K562 (cell line): Measurements from ENCODE around the gene PRF1. TPM values are rescaled to one million over a fixed set of nuclear protein-coding genes. Genes with fewer than 3 reads are reported as not detected.
A peak's percentile ranks its signal among the peaks of the same experiment; 100 is the strongest.

Experiments
- BRCA1 ChIP-seq, 2 experiments: fragments of 450-650 bp in 1 of 2; sonication (generic) in 1 of 2; formaldehyde crosslinking in 1 of 2; IDR thresholded peaks; 2 replicates each; pipeline versions ENCODE4 v1.5.0 to v1.6.1; 2017 to 2020; ENCODE audit warnings: mild to moderate bottlenecking in 1 of 2, missing genetic modification reagents in 1 of 2
- CBFA2T3 ChIP-seq: fragments of 450-650 bp; IDR thresholded peaks from 2 replicates; pipeline ENCODE4 v1.6.1; 2017
- CREM ChIP-seq: IDR thresholded peaks from 2 replicates; pipeline ENCODE4 v1.6.1; 2014; ENCODE audit warnings: antibody characterized with exemption, low read depth
- JUND ChIP-seq, 2 experiments: IDR thresholded peaks; 2 replicates in 1 of 2; 3 replicates in 1 of 2; pipeline ENCODE4 v1.6.1; 2011; ENCODE audit warnings: borderline replicate concordance in 2 of 2, low read depth in 2 of 2, low read length in 2 of 2, improper control_type of control experiment in 1 of 2, missing biosample characterization in 1 of 2, missing genetic modification characterization in 1 of 2, missing genetic modification reagents in 1 of 2
- KLF10 ChIP-seq: fragments of 250-450 bp; sonication (Bioruptor Pico); IDR thresholded peaks from 2 replicates; pipeline ENCODE4 v1.6.1; 2021; ENCODE audit warnings: matching md5 sums
- MAFG ChIP-seq: fragments of 450-650 bp; conservative IDR thresholded peaks from 2 replicates; pipeline ENCODE4 v1.6.1; 2016; ENCODE audit warnings: missing genetic modification characterization, missing compliant biosample characterization
- MTA3 ChIP-seq: fragments of 450-650 bp; formaldehyde crosslinking; IDR thresholded peaks from 2 replicates; pipeline ENCODE4 v1.6.1; 2017; ENCODE audit warnings: mild to moderate bottlenecking, borderline replicate concordance
- NCOR1 ChIP-seq: fragments of 450-650 bp; IDR thresholded peaks from 2 replicates; pipeline ENCODE4 v1.6.1; 2016; ENCODE audit warnings: mild to moderate bottlenecking, moderate library complexity
- NFIC ChIP-seq: fragments of 450-650 bp; IDR thresholded peaks from 2 replicates; pipeline ENCODE4 v1.6.1; 2017; ENCODE audit warnings: mild to moderate bottlenecking, inconsistent platforms
- NRF1 ChIP-seq, 2 experiments: fragments of 450-650 bp; IDR thresholded peaks in 1 of 2; conservative IDR thresholded peaks in 1 of 2; 2 replicates each; pipeline ENCODE4 v1.6.1; 2014; ENCODE audit warnings: mild to moderate bottlenecking in 2 of 2
- PURB ChIP-seq: sonication (generic); formaldehyde crosslinking; IDR thresholded peaks from 2 replicates; pipeline ENCODE4 v1.9.0; 2021; ENCODE audit warnings: low read depth, mild to moderate bottlenecking, missing genetic modification reagents
- RBM39 ChIP-seq: fragments of 200-400 bp; formaldehyde crosslinking; optimal IDR thresholded peaks from 2 replicates; pipeline ENCODE3; 2018; ENCODE audit warnings: low read depth, low read length
- RCOR1 ChIP-seq, 2 experiments: IDR thresholded peaks; 2 replicates each; pipeline ENCODE4 v1.6.1; 2012; ENCODE audit warnings: low read depth in 2 of 2, low read length in 2 of 2, borderline replicate concordance in 1 of 2, improper control_type of control experiment in 1 of 2
- SRSF9 ChIP-seq: fragments of 200-400 bp; formaldehyde crosslinking; IDR thresholded peaks from 2 replicates; pipeline ENCODE4 v1.6.1; 2017; ENCODE audit warnings: low read depth, low read length, borderline replicate concordance
- TEAD4 ChIP-seq, 2 experiments: sonication (generic) in 1 of 2; formaldehyde crosslinking in 1 of 2; IDR thresholded peaks; 2 replicates each; pipeline versions ENCODE4 v1.6.1 to v1.8.0; 2012 to 2022; ENCODE audit warnings: borderline replicate concordance in 1 of 2, inconsistent platforms in 1 of 2, low read length in 1 of 2, mild to moderate bottlenecking in 1 of 2, missing genetic modification reagents in 1 of 2
- ZEB2 ChIP-seq: fragments of 450-650 bp; IDR thresholded peaks from 2 replicates; pipeline ENCODE4 v1.6.1; 2016
- ZKSCAN1 ChIP-seq: fragments of 150-350 bp; IDR thresholded peaks from 2 replicates; pipeline ENCODE4 v1.6.1; 2016; ENCODE audit warnings: low read depth, low read length
- ZNF408 ChIP-seq: fragments of 250-450 bp; sonication (Bioruptor Pico); IDR thresholded peaks from 2 replicates; pipeline ENCODE4 v1.4.0; 2020; ENCODE audit warnings: low read depth, mild to moderate bottlenecking, moderate library complexity
- polyA plus RNA-seq, 8 experiments: library from polyadenylated mRNA; depleted of rRNA in 4 of 8; stranded (reverse) in 5 of 8; unstranded in 3 of 8; fragments of >200 nt; fragmentation: Nextera tagmentation in 2 of 8; fragmentation: Illumina TruSeq in 1 of 8; extraction: Ambion mirVana in 2 of 8; extraction: Trizol in 1 of 8; gene quantifications; 2 replicates each; pipeline versions ENCODE4 v1.2.1 to v1.2.3, GENCODE V29; 2011 to 2014; ENCODE audit warnings: inconsistent platforms in 1 of 8, missing spikeins in 1 of 8
- total RNA-seq, 7 experiments: library from RNA; depleted of rRNA in 6 of 7; stranded (reverse); fragments of >200 nt in 6 of 7; fragmentation: Illumina TruSeq in 2 of 7; extraction: Trizol in 2 of 7; gene quantifications; 2 replicates each; pipeline versions ENCODE4 v1.2.1 to v1.2.3, GENCODE V29; 2011 to 2021; ENCODE audit warnings: low replicate concordance in 1 of 7
- TF ChIP-seq, protein P1 (sequence below), 3 experiments: IDR thresholded peaks in 2 of 3; conservative IDR thresholded peaks in 1 of 3; 2 replicates each; pipeline ENCODE4 v1.5.1; 2011 to 2012; ENCODE audit warnings: low read length in 3 of 3, mild to moderate bottlenecking in 3 of 3, control low read depth in 2 of 3, improper control_type of control experiment in 1 of 3, inconsistent platforms in 1 of 3, low read depth in 1 of 3, mixed read lengths in 1 of 3, moderate library complexity in 1 of 3; ENCODE audit not compliant: insufficient read depth in 2 of 3
- TF ChIP-seq, protein P2 (sequence below): fragments of 200-800 bp; sonication (Bioruptor generic); IDR thresholded peaks from 2 replicates; pipeline ENCODE4 v1.6.1; 2017; ENCODE audit warnings: missing genetic modification characterization, missing compliant biosample characterization
- TF ChIP-seq, protein P3 (sequence below), 2 experiments: fragments of 450-650 bp; IDR thresholded peaks; 2 replicates each; pipeline ENCODE4 v1.6.1; 2018; ENCODE audit warnings: mild to moderate bottlenecking in 2 of 2, low read depth in 1 of 2; ENCODE audit not compliant: partially characterized antibody in 2 of 2

PRF1 gene
- total and polyA plus RNA-seq, 9 of the 15 experiments (the other 6 are each of a cell fraction or from before 2014, with no cell fraction given) = 3.8 to 8.6 (median 6.3) TPM

DNA sequence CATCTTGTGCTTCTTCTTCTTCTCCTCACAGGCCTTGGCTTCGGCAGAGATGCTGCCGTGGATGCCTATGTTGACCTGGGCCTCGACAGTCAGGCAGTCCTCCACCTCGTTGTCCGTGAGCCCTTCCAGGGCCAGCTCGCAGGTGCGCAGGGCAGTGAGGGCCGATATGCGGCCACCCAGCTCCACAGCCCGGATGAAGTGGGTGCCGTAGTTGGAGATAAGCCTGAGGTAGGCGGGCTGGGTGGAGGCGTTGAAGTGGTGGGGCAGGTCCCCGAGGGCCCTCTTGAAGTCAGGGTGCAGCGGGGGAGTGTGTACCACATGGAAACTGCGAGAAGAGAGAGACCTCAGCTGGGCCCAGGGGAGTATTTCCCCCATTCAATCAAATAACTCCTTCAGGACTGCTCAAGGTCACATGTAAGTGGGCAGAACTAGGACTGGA is 3.7 kb downstream of the PRF1 start (continued):
- TF ChIP-seq, protein P1, sequence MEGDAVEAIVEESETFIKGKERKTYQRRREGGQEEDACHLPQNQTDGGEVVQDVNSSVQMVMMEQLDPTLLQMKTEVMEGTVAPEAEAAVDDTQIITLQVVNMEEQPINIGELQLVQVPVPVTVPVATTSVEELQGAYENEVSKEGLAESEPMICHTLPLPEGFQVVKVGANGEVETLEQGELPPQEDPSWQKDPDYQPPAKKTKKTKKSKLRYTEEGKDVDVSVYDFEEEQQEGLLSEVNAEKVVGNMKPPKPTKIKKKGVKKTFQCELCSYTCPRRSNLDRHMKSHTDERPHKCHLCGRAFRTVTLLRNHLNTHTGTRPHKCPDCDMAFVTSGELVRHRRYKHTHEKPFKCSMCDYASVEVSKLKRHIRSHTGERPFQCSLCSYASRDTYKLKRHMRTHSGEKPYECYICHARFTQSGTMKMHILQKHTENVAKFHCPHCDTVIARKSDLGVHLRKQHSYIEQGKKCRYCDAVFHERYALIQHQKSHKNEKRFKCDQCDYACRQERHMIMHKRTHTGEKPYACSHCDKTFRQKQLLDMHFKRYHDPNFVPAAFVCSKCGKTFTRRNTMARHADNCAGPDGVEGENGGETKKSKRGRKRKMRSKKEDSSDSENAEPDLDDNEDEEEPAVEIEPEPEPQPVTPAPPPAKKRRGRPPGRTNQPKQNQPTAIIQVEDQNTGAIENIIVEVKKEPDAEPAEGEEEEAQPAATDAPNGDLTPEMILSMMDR (IDR thresholded peaks at IDR 0.05 in 2 of 3, conservative IDR thresholded peaks at IDR 0.05 in 1 of 3; ENCODE audit: insufficient read depth in 2 of 3, low read depth in 1 of 3, low read length in 3 of 3) = peak in 1 of 3 experiments; percentile 4; a peak in 1 of 6 replicates
- TF ChIP-seq CBFA2T3 (peak; percentile 83), MTA3 (0 out of 2 replicates have a peak, but pooled peaks have one; percentile 32), NRF1 (conservative IDR thresholded peaks at IDR 0.05 in 1 of 2, IDR thresholded peaks at IDR 0.05 in 1 of 2) (peak; percentile 63 to 68; a peak in 3 of 4 replicates), ZEB2 (peak; percentile 46; the same call in 1 of the 2 replicates), MAFG (no peak), CREM (peak; percentile 5; the same call in 1 of the 2 replicates), TEAD4 (IDR thresholded peaks at IDR 0.05; ENCODE audit: low read length) (peak; percentile 31; the same call in 1 of the 2 replicates), TEAD4 (CRISPR knock-in tag; IDR thresholded peaks at IDR 0.05; ENCODE audit: borderline replicate concordance) (no peak), RBM39 (no peak), PURB (CRISPR knock-in tag) (no peak), BRCA1 (IDR thresholded peaks at IDR 0.05) (no peak), BRCA1 (CRISPR knock-in tag; IDR thresholded peaks at IDR 0.05) (no peak), ZNF408 (CRISPR knock-in tag) (no peak), JUND (IDR thresholded peaks at IDR 0.05; ENCODE audit: borderline replicate concordance, low read depth, low read length) (no peak), JUND (tag; IDR thresholded peaks at IDR 0.05; ENCODE audit: borderline replicate concordance, low read depth, low read length) (peak; percentile 31; the same call in 1 of the 3 replicates), ZKSCAN1 (0 out of 2 replicates have a peak, but pooled peaks have one; percentile 13), SRSF9 (no peak), RCOR1 (IDR thresholded peaks at IDR 0.05; ENCODE audit: borderline replicate concordance in 1 of 2, low read depth in 2 of 2, low read length in 2 of 2) (peak in 1 of 2 experiments; percentile 49; a peak in 1 of 4 replicates), NCOR1 (peak; percentile 51; the same call in 1 of the 2 replicates), NFIC (peak; percentile 25; the same call in 1 of the 2 replicates), KLF10 (CRISPR knock-in tag) (no peak)
- TF ChIP-seq, protein P2, sequence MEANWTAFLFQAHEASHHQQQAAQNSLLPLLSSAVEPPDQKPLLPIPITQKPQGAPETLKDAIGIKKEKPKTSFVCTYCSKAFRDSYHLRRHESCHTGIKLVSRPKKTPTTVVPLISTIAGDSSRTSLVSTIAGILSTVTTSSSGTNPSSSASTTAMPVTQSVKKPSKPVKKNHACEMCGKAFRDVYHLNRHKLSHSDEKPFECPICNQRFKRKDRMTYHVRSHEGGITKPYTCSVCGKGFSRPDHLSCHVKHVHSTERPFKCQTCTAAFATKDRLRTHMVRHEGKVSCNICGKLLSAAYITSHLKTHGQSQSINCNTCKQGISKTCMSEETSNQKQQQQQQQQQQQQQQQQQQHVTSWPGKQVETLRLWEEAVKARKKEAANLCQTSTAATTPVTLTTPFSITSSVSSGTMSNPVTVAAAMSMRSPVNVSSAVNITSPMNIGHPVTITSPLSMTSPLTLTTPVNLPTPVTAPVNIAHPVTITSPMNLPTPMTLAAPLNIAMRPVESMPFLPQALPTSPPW (CRISPR knock-in tag) = peak; percentile 64
- TF ChIP-seq, protein P3, sequence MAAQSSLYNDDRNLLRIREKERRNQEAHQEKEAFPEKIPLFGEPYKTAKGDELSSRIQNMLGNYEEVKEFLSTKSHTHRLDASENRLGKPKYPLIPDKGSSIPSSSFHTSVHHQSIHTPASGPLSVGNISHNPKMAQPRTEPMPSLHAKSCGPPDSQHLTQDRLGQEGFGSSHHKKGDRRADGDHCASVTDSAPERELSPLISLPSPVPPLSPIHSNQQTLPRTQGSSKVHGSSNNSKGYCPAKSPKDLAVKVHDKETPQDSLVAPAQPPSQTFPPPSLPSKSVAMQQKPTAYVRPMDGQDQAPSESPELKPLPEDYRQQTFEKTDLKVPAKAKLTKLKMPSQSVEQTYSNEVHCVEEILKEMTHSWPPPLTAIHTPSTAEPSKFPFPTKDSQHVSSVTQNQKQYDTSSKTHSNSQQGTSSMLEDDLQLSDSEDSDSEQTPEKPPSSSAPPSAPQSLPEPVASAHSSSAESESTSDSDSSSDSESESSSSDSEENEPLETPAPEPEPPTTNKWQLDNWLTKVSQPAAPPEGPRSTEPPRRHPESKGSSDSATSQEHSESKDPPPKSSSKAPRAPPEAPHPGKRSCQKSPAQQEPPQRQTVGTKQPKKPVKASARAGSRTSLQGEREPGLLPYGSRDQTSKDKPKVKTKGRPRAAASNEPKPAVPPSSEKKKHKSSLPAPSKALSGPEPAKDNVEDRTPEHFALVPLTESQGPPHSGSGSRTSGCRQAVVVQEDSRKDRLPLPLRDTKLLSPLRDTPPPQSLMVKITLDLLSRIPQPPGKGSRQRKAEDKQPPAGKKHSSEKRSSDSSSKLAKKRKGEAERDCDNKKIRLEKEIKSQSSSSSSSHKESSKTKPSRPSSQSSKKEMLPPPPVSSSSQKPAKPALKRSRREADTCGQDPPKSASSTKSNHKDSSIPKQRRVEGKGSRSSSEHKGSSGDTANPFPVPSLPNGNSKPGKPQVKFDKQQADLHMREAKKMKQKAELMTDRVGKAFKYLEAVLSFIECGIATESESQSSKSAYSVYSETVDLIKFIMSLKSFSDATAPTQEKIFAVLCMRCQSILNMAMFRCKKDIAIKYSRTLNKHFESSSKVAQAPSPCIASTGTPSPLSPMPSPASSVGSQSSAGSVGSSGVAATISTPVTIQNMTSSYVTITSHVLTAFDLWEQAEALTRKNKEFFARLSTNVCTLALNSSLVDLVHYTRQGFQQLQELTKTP (IDR thresholded peaks at IDR 0.05; ENCODE audit: low read depth in 1 of 2, partially characterized antibody in 2 of 2) = no peak
